ENCODE data around the gene C5orf46.

The C5orf46 gene

GRCh38 chr5:147918101-147918685, 11.9 kb upstream of the C5orf46 start:
- Mint-ChIP-seq H3K9me3 (no peaks in the 10 kb centered on the region), H3K36me3 (ENCODE audit: insufficient read depth) (no peaks in the 10 kb centered on the region), H3K4me1 (ENCODE audit: low read depth in 2 of 2) (no peaks in the 10 kb centered on the region), H3K27me3 (peaks cover 13 to 25% of the 10 kb centered on the region in 2 donors), H3K4me3 (no peak overlapping the region), H3K27ac (no peak overlapping the region)
- DNase-seq (no peak), ATAC-seq (replicated peaks) (no peak)

DNA sequence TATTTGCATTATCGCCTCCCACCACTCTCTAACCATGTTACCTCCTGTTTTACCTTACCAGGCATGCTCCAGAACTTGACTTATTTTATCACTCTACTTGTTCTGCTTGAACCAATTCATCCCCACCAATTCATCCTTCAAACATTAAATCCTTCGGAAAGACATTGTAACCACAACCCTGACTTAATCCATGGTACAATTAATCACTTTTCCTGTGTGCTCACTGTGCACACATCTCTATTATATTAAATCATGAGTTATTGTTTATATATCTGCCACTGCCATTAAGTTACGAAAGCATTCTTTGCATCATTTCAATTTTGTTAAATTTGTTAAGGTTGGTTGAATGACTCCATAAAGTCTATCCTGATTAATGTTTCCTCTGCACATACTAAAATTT, 7.4 kb upstream of the C5orf46 start:
- Mint-ChIP-seq H3K27ac (no peak overlapping the region), H3K36me3 (ENCODE audit: insufficient read depth) (no peaks in the 10 kb centered on the region), H3K27me3 (peaks cover 8 to 22% of the 10 kb centered on the region in 2 donors), H3K4me3 (no peak overlapping the region), H3K4me1 (ENCODE audit: low read depth in 2 of 2) (no peaks in the 10 kb centered on the region), H3K9me3 (no peaks in the 10 kb centered on the region)
- DNase-seq (no peak), ATAC-seq (replicated peaks) (no peak)

DNA sequence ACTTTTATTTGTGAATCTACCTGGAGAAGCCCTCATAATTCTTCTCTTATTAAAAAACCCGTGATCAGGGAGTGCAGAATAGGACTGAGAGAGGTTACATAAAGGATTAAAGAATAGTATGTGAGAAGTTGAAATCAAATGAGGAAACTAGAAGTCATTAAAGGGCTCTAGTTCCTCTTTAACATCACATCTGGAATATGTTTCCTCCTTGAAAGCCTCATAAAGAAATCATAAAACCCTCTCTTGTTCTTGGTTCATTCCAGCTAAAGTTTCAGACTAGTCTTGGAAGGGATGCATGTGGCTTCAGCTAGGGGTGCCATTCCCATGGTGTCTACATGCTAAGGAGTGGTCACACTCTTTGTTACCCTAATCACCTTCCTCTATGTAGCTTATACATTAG, 5.7 kb upstream of the C5orf46 start:
- DNase-seq (no peak), ATAC-seq (replicated peaks) (no peak)
- Mint-ChIP-seq H3K27ac (no peak overlapping the region), H3K27me3 (peaks cover 17 to 32% of the 10 kb centered on the region in 2 donors), H3K4me1 (ENCODE audit: low read depth in 2 of 2) (no peaks in the 10 kb centered on the region), H3K36me3 (ENCODE audit: insufficient read depth) (no peaks in the 10 kb centered on the region), H3K9me3 (no peaks in the 10 kb centered on the region), H3K4me3 (no peak overlapping the region)

DNA sequence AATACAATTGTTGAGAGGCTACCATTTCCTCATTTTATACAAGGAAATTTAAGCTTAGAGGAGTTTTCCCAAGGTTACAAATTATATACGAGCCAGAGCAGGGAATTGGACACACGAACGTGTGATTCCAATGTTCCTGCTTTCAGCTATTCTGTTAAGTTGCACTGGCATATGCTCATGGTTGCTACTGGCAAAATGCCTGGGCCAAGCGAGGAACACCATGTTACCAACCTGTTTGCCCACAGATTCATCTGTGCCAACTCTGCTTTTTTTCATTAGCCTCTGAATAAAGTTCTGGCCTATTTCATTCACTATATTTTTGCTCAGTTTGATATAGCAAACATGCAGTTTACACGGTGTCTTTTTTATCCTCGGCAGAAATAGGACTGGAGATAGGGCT, 5.1 kb upstream of the C5orf46 start:
- no peaks in the 10 kb centered on the region for H3K36me3 Mint-ChIP-seq (ENCODE audit: insufficient read depth)
- no peak overlapping the region for H3K27ac Mint-ChIP-seq
- ATAC-seq (replicated peaks) (no peak), DNase-seq (no peak)
- no peak overlapping the region for H3K4me3 Mint-ChIP-seq
- no peaks in the 10 kb centered on the region for H3K4me1 Mint-ChIP-seq (ENCODE audit: low read depth in 2 of 2)
- H3K27me3 Mint-ChIP-seq = peaks cover 17 to 26% of the 10 kb centered on the region in 2 donors
- no peaks in the 10 kb centered on the region for H3K9me3 Mint-ChIP-seq

GRCh38 chr5:147904110-147904509, 2.2 kb downstream of the C5orf46 start:
- no peaks in the 10 kb centered on the region for H3K9me3 Mint-ChIP-seq

GRCh38 chr5:147902609-147903115, 3.7 kb downstream of the C5orf46 start:
- Mint-ChIP-seq H3K27ac (no peak overlapping the region), H3K27me3 (peaks cover 2 to 23% of the 10 kb centered on the region in 2 donors), H3K36me3 (ENCODE audit: insufficient read depth) (no peaks in the 10 kb centered on the region), H3K4me1 (ENCODE audit: low read depth in 2 of 2) (no peaks in the 10 kb centered on the region), H3K4me3 (no peak overlapping the region), H3K9me3 (no peaks in the 10 kb centered on the region)
- no peak for ATAC-seq (replicated peaks)
- no peak for DNase-seq

More at GRCh38 chr5:147904110-147904509, 2.2 kb downstream of the C5orf46 start:
- Mint-ChIP-seq H3K36me3 (ENCODE audit: insufficient read depth) (no peaks in the 10 kb centered on the region), H3K27me3 (peaks cover 13 to 22% of the 10 kb centered on the region in 2 donors), H3K4me3 (no peak overlapping the region), H3K27ac (no peak overlapping the region), H3K4me1 (ENCODE audit: low read depth in 2 of 2) (no peaks in the 10 kb centered on the region)
- ATAC-seq (replicated peaks) (no peak), DNase-seq (no peak)

GRCh38 chr5:147901599-147902039, 4.7 kb downstream of the C5orf46 start:
- Mint-ChIP-seq H3K4me1 (ENCODE audit: low read depth in 2 of 2) (no peaks in the 10 kb centered on the region), H3K27me3 (peaks cover 0 to 24% of the 10 kb centered on the region in 2 donors), H3K9me3 (no peaks in the 10 kb centered on the region), H3K36me3 (ENCODE audit: insufficient read depth) (no peaks in the 10 kb centered on the region), H3K27ac (no peak overlapping the region), H3K4me3 (no peak overlapping the region)
- no peak for DNase-seq
- no peak for ATAC-seq (replicated peaks)

GRCh38 chr5:147898875-147899401, 7.4 kb downstream of the C5orf46 start:
- ATAC-seq (replicated peaks) = no peak
- no peaks in the 10 kb centered on the region for H3K4me1 Mint-ChIP-seq (ENCODE audit: low read depth in 2 of 2)

GRCh38 chr5:147895864-147896263, 10.5 kb downstream of the C5orf46 start:
- Mint-ChIP-seq H3K4me1 (ENCODE audit: low read depth in 2 of 2) (no peaks in the 10 kb centered on the region), H3K4me3 (no peak overlapping the region), H3K27me3 (peaks cover 8 to 35% of the 10 kb centered on the region in 2 donors), H3K9me3 (no peaks in the 10 kb centered on the region), H3K36me3 (ENCODE audit: insufficient read depth) (no peaks in the 10 kb centered on the region), H3K27ac (no peak overlapping the region)
- ATAC-seq (replicated peaks) = no peak
- DNase-seq = no peak

More at GRCh38 chr5:147898875-147899401, 7.4 kb downstream of the C5orf46 start:
- peaks cover 0 to 29% of the 10 kb centered on the region in 2 donors for H3K27me3 Mint-ChIP-seq
- H3K9me3 Mint-ChIP-seq = no peaks in the 10 kb centered on the region
- H3K36me3 Mint-ChIP-seq (ENCODE audit: insufficient read depth) = no peaks in the 10 kb centered on the region
- H3K4me3 Mint-ChIP-seq = no peak overlapping the region
- H3K27ac Mint-ChIP-seq = no peak overlapping the region
- no peak for DNase-seq

- no peaks in the 10 kb centered on the region for H3K4me1 Mint-ChIP-seq (ENCODE audit: low read depth in 2 of 2)
- no peaks in the 10 kb centered on the region for H3K9me3 Mint-ChIP-seq
- no peaks in the 10 kb centered on the region for H3K36me3 Mint-ChIP-seq (ENCODE audit: insufficient read depth)
- H3K4me3 Mint-ChIP-seq = no peak overlapping the region
- no peak for ATAC-seq (replicated peaks)
- H3K27ac Mint-ChIP-seq = no peak overlapping the region
- H3K27me3 Mint-ChIP-seq = peaks cover 17 to 29% of the 10 kb centered on the region in 2 donors
- DNase-seq = no peak
These were observed 12.5 kb downstream of the C5orf46 start for GRCh38 chr5:147893820-147894219.

GRCh38 chr5:147892696-147893296, 13.5 kb downstream of the C5orf46 start:
- no peaks in the 10 kb centered on the region for H3K36me3 Mint-ChIP-seq (ENCODE audit: insufficient read depth)
- H3K4me1 Mint-ChIP-seq (ENCODE audit: low read depth in 2 of 2) = no peaks in the 10 kb centered on the region
- ATAC-seq (replicated peaks) = no peak
- H3K4me3 Mint-ChIP-seq = no peak overlapping the region
- no peak overlapping the region for H3K27ac Mint-ChIP-seq
- H3K27me3 Mint-ChIP-seq = peaks cover 17 to 22% of the 10 kb centered on the region in 2 donors
- DNase-seq = no peak
- no peaks in the 10 kb centered on the region for H3K9me3 Mint-ChIP-seq

- Mint-ChIP-seq H3K27me3 (peaks cover 17 to 25% of the 10 kb centered on the region in 2 donors), H3K4me3 (no peak overlapping the region), H3K9me3 (no peaks in the 10 kb centered on the region), H3K36me3 (ENCODE audit: insufficient read depth) (no peaks in the 10 kb centered on the region), H3K4me1 (ENCODE audit: low read depth in 2 of 2) (no peaks in the 10 kb centered on the region), H3K27ac (no peak overlapping the region)
- DNase-seq = no peak
- no peak for ATAC-seq (replicated peaks)
These were observed 18.4 kb downstream of the C5orf46 start for GRCh38 chr5:147887930-147888329.

- ATAC-seq (replicated peaks) (no peak), DNase-seq (no peak)
- Mint-ChIP-seq H3K27me3 (peaks cover 17 to 25% of the 10 kb centered on the region in 2 donors), H3K4me3 (no peak overlapping the region), H3K36me3 (ENCODE audit: insufficient read depth) (no peaks in the 10 kb centered on the region), H3K4me1 (ENCODE audit: low read depth in 2 of 2) (no peaks in the 10 kb centered on the region), H3K27ac (no peak overlapping the region), H3K9me3 (no peaks in the 10 kb centered on the region)
These were observed 19.2 kb downstream of the C5orf46 start for GRCh38 chr5:147887026-147887627.

Measured in effector memory CD8-positive, alpha-beta T cell (primary cell).